ENCODE results near the gene SHC2.
"Not testable (repeated sequence)": the region's sequence is repeated elsewhere in the genome, so short reads cannot be mapped to it uniquely, and the experiment has no call there.

Gene SHC2

DNA sequence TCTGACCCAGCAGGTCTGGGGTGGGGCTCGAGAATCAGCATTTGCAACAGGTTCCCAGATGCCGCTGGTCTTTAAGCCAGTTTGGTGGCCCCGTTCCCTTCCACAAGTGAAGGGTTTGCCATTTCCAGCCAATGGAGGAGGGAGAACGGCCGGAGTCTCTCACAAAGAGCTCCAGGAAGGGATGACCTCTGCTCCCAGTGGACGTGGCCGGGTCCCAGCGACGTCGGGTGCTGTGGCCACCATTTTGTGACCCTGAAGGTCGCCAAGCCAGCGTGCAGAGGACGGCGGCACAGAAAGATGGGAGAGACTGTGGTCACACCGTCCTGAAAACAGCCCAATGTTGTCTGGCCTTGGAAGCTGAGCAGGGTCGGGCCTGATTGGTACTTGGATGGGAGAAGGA, 8.0 kb downstream of the SHC2 start:
- DNase-seq (ENCODE audit: low read depth): no peak
- TF ChIP-seq, protein P1, sequence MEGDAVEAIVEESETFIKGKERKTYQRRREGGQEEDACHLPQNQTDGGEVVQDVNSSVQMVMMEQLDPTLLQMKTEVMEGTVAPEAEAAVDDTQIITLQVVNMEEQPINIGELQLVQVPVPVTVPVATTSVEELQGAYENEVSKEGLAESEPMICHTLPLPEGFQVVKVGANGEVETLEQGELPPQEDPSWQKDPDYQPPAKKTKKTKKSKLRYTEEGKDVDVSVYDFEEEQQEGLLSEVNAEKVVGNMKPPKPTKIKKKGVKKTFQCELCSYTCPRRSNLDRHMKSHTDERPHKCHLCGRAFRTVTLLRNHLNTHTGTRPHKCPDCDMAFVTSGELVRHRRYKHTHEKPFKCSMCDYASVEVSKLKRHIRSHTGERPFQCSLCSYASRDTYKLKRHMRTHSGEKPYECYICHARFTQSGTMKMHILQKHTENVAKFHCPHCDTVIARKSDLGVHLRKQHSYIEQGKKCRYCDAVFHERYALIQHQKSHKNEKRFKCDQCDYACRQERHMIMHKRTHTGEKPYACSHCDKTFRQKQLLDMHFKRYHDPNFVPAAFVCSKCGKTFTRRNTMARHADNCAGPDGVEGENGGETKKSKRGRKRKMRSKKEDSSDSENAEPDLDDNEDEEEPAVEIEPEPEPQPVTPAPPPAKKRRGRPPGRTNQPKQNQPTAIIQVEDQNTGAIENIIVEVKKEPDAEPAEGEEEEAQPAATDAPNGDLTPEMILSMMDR (IDR thresholded peaks at IDR 0.05; ENCODE audit: insufficient read depth, low read depth, low read length, missing control alignments): no peak
- H3K4me3 ChIP-seq (ENCODE audit: low read depth, low read length): no peak overlapping the region

DNA sequence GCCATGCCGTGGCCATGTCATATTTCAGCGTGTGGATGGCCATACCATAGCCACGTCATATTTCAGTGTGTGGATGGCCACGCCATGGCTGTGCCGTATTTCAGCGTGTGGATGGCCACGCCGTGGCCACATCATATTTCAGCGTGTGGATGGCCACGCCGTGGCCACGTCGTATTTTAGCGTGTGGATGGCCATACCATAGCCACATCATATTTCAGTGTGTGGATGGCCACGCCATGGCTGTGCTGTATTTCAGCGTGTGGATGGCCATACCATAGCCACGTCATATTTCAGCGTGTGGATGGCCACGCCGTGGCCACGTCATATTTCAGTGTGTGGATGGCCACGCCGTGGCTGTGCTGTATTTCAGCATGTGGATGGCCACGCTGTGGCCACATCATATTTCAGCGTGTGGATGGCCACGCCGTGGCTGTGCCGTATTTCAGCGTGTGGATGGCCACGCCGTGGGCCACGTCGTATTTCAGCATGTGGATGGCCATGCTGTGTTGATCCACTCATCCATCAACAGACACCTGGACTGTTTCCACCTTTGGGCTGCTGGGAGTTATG, 9.8 kb downstream of the SHC2 start:
- not testable (repeated sequence) for DNase-seq (ENCODE audit: low read depth); H3K4me3 ChIP-seq (ENCODE audit: low read depth, low read length)

GRCh38 chr19:449916-450315, 10.9 kb downstream of the SHC2 start:
- TF ChIP-seq, protein P1 (IDR thresholded peaks at IDR 0.05; ENCODE audit: insufficient read depth, low read depth, low read length, missing control alignments): no peak
- H3K4me3 ChIP-seq (ENCODE audit: low read depth, low read length): no peak overlapping the region
- DNase-seq (ENCODE audit: low read depth): no peak

DNA sequence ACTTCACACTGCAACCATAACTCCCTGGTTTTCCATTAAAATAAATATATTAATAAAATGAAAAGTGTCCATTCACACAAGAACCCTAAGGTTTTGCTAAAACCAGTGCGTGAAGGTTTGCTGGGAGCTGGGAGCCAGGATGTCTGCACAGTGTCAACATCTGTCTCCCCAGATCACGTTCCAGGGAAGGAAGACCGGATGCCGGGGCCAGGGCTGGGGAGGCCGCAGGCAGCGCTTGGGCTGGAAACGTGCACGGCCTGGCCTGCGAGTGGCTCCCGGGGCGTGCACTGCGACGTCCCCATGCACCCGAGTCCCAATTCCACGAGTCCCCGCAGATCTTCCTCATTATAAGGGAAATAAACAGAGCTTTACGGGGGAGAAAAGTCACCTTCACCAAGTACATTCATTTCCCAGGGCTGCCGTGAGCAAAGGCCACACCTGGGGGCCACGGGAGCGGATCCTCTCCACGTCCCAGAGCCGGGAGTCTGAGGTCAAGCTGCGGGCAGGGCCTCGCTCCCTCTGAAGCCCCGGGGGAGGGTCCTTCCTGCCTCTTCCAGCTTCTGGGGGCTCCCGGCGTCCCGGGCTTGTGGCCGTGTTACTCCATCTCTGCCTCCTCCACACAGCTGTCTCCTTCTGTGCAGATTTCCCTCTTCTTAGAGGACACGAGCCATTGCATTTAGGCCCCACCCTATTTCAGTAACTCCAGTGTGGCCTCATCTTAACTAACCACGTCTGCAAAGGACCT, 12.8 kb downstream of the SHC2 start:
- TF ChIP-seq, protein P1 (IDR thresholded peaks at IDR 0.05; ENCODE audit: insufficient read depth, low read depth, low read length, missing control alignments): no peak
- no peak overlapping the region for H3K4me3 ChIP-seq (ENCODE audit: low read depth, low read length)
- no peak for DNase-seq (ENCODE audit: low read depth)

- DNase-seq (ENCODE audit: low read depth): no peak
- TF ChIP-seq, protein P1 (IDR thresholded peaks at IDR 0.05; ENCODE audit: insufficient read depth, low read depth, low read length, missing control alignments): no peak
- H3K4me3 ChIP-seq (ENCODE audit: low read depth, low read length): no peak overlapping the region
Measured at GRCh38 chr19:447064-447426, 13.8 kb downstream of the SHC2 start.

- TF ChIP-seq, protein P1 (IDR thresholded peaks at IDR 0.05; ENCODE audit: insufficient read depth, low read depth, low read length, missing control alignments): no peak
Measured at GRCh38 chr19:444677-445210, 16.1 kb downstream of the SHC2 start.

DNA sequence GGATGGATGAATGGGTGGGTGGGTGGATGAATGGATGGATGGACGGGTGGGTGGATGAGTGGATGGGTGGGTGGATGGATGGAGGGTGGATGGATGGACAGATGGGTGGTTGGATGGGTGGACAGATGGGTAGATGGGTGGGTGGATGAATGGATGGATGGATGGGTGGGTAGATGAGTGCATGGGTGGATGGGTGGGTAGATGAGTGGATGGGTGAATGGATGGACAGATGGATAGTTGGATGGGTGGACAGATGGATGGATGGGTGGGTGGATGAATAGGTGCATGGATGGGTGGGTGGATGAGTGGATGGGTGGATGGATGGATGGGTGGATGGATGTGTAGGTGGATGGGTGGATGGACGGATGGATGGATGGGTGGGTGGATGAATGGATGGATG, 17.8 kb downstream of the SHC2 start:
- H3K4me3 ChIP-seq (ENCODE audit: low read depth, low read length): no peak overlapping the region
- TF ChIP-seq, protein P1 (IDR thresholded peaks at IDR 0.05; ENCODE audit: insufficient read depth, low read depth, low read length, missing control alignments): no peak
- no peak for DNase-seq (ENCODE audit: low read depth)

More at GRCh38 chr19:444677-445210, 16.1 kb downstream of the SHC2 start:
- no peak overlapping the region for H3K4me3 ChIP-seq (ENCODE audit: low read depth, low read length)
- no peak for DNase-seq (ENCODE audit: low read depth)

All from GM12865 (cell line).